HG02840 (cell line): ENCODE data around the gene PTPRH.

ENCODE experiments used
- ATAC-seq: cut with Tn5 transposase; IDR thresholded peaks from one replicate; pipeline ENCODE4 v1.9.1; 2021; ENCODE audit warnings: mild to moderate bottlenecking, moderate library complexity, moderate number of reproducible peaks; ENCODE audit not compliant: unreplicated experiment, low FRiP score

Gene PTPRH

GRCh38 chr19:55246462-55247451, 37.5 kb upstream of the PTPRH start:
- ATAC-seq, result no peak

DNA sequence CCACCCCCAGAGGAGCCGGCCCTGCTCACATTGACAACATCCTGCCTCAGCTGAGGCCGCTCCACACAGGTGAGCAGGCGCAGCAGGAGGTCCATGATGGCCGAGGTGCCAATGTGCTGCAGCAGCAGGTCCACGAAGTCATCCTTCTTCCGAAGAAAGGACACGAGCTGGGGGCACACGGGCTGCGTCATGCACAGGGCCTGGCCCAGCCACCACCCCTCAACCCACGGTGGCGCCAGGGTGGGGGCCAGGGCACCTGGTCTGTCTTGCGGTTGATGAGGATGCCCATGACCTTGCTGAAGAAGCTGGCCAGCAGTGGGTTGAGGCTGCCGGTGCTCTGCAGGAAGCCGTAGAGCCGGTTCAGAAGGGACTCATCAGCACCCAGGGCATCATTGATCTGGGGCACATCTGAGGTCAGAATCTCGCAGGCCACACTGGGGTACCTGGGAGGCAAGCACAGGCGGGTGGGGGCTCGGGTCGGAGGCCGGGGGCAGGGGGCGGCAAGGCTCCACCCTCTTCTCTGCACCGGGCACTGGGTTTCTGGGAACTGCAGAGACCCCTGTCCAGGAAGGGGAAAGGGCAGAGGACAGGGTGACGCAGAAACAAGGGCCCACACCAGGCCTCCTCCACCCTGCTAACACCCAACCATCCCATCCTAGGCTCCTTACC, 36.1 kb upstream of the PTPRH start:
- no peak for ATAC-seq

DNA sequence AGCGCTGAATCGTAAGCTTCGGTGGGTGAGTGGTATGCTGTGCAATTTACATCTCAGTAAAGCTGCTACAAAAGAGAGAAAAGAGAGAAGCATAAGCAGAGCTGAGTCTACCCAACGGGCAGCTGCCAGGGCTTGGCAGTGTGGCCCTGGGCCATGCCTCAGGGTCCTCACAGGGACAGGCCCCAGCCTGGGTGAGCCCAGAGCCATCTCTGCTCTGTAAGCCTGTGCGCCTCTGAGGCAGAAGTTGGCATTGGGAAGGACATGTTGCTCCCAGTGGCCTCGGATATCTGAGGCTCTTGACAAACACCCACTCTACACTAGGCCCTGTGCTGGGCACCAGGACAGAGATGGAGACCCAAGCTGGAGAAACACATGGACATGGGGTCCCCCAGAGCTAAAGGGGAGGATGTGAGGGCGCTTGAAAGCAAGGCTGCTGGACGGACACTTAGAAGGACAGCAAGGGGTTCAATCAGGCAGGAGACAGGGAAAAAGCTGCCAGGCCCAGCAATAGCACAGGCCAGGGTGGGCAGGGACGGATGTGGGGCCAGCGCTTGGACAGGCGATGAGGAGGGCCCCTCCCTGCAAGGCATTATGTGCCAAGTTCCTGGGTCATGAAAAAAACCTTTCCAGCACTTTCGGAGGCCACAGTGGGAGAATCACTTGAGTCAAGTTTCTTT, 34.8 kb upstream of the PTPRH start:
- ATAC-seq, result no peak

GRCh38 chr19:55242517-55242916, 33.2 kb upstream of the PTPRH start:
- ATAC-seq, result no peak

GRCh38 chr19:55241935-55242464, 32.7 kb upstream of the PTPRH start:
- ATAC-seq, result no peak

DNA sequence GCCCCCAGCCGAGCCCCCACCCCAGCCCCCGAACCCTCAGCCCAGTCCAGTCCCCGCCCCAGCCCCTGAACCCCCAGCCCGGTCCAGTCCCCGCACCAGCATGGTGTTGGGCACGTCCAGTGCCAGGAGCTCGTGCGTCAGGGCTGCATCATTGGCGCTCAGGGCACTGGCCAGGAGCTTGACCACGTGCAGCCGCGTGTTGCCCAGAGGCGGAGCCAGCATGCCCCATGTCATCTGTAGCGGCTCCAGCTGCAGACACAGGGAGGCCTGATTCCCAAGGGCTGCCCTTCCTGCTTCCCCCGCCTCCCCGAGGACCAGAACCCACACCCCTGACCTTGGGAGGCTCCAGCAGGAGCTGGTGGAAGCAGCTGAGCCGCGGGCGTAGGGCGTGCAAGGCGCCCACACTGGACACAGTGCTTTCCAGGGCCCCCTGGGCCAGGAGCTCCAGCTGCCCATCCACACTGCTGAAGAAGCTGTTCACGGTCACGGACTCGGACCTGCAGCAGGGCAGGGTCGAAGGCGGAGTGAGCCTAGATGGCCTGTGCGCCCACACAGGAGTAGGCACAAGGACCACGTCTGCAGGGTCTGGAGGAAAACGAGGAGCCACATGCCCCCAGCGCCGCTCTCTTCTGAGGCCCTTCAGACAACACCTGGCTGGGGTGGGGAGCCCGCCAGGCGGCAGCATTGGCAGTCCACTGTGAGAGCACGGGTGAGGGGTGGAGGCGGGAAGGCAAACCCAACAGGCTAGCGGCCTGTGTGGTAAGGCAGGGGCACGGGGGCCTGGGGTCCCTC, 32.0 kb upstream of the PTPRH start:
- ATAC-seq, result no peak

- ATAC-seq, result no peak
These were observed 31.4 kb upstream of the PTPRH start for GRCh38 chr19:55240713-55241020.

- no peak for ATAC-seq
These were observed 29.7 kb upstream of the PTPRH start for GRCh38 chr19:55239004-55239403.

- no peak for ATAC-seq
These were observed 28.7 kb upstream of the PTPRH start for GRCh38 chr19:55238030-55238429.

- no peak for ATAC-seq
These were observed 23.7 kb upstream of the PTPRH start for GRCh38 chr19:55232986-55233385.

DNA sequence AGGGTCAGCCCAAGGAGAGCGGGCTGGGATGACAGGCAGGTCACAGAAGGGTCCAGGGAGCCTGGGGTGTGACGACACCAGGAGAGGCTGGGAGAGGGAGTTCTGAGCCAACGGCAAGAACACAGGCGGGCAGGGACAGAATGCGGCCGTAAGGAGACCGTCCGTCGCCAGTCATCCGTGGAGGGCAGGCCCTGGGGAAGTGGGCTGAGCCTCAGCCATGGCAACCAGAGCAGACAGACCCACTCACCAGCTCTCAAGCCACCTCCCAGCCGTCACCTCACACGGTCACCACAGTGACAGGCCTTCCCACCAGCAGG, 22.9 kb upstream of the PTPRH start:
- no peak for ATAC-seq

GRCh38 chr19:55231391-55232285, 22.3 kb upstream of the PTPRH start:
- ATAC-seq, result no peak

- no peak for ATAC-seq
These were observed 21.5 kb upstream of the PTPRH start for GRCh38 chr19:55230780-55231179.

- no peak for ATAC-seq
These were observed 21.0 kb upstream of the PTPRH start for GRCh38 chr19:55230329-55230728.

DNA sequence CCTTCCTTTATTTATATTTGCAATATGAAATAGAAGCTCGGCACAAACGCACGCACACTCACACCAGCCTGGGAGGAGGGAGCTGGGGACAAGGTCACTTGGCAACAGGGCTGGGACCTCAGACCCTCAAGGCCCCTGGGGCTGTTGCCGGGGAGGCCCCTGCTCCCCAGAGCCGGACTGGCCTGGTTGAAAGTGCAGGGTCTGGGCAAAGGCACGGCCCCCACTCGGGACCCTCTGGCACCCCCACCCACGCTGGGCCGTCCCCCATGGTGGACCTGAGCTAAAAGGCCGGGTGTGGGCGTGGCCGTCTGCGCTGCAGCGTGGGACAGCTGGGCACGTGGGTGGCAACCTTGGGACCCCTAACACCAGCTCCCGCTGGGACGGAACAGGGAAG, 20.5 kb upstream of the PTPRH start:
- no peak for ATAC-seq

DNA sequence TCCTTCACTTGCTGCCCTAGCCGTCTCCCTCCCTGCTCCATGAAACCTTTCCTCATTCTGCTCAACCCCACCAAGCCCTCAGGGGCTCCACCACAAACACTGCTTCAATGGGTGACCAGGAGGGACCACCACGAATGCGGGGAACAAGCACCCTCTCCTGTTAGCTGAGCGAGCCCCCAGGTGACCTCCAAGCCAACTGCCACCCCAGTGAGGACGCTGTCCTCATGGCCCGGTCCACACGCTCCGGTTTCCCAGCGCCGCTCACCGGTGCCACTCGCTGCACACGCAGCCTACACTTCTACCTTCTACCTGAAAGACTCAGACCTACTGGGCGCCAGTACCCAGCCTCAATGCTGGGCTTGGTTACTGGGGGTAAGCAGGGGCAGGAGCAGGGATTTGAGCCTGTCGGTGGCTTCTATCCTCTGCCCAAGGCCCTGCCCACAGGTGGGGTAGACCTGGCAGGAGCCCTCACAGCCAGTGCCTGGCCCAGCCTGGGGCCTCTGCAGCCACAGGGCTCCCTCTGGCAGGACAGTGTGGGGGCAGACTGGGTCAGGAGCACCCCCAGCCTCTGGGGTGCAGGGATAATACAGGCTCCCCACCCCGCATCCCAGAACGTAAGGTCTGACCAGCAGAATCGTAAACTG, 20.0 kb upstream of the PTPRH start:
- ATAC-seq, result no peak

DNA sequence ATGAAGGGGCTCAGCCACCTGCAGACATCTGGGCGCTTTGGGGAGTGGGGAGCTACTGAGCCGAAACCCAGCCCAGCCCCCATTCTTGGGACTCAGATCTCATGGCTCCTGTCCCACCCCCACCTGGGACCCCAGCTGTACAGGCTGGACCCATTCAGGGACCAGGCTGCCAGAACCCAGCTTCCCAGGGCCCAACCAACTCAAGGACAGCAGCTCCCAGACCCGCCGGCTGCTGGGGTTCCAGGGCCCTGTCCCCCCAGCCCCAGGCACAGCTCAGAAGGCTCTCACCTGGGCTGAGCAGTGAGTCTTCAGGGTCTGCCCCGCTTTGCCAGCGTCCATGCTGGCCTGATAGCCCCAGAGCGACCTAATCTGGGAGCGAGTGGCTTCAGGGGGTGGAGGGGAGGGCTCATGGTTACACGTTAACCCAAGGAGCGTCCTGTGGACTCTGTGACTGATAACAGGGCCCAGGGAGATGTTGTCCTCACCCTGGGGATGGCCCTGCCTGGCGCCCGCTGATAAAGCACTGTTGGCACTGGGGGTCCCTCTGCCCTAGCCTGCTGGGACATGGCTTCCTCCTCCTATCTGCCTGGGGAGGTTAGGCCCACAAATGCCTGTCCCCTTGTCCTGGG, 19.2 kb upstream of the PTPRH start, which contains the start of gene TMEM86B:
TSS of gene TMEM86B (minus strand) at position 361 of the 629 bp plus-strand sequence. CDS start at position 339, 22 bp downstream.
- no peak for ATAC-seq

DNA sequence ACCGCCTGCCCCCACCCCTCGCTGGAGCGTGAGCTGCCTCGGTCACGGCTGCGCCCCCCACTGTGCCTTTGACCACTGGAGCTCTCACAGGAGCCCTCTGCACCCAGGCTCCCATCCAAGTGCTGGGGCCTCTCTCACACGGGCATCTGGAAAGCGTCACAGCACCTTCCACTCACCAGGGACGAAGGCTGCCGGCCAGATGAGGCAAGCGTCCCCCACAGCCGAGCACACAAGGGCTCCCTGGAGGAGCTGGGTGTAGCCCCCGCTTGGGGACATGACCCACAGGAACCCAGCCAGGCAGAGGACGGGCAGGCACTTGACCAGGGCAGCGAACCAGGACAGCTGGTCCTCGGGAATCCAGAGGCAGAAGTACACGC, 18.7 kb upstream of the PTPRH start:
- ATAC-seq, result no peak
